MM.1S (cell line): Measurements from ENCODE around the gene DGKG.

Experiments
- DNase-seq: peaks from one replicate; pipeline ENCODE4 v3.0.0-alpha.2; 2015
- H2AFZ ChIP-seq: fragments of 300-600 bp; sonication (generic); 2 replicates; pipeline ENCODE4 v1.6.0; 2016; ENCODE audit warnings: antibody characterized with exemption, low read length
- H3F3A ChIP-seq: fragments of 300-600 bp; sonication (generic); 2 replicates; pipeline ENCODE4 v1.6.1; 2016; ENCODE audit warnings: mild to moderate bottlenecking, antibody characterized with exemption, low read length, moderate library complexity, mixed read lengths; ENCODE audit not compliant: insufficient read depth
- H3K27ac ChIP-seq: fragments of 300-600 bp; sonication (generic); 2 replicates; pipeline ENCODE4 v1.5.1; 2016; ENCODE audit warnings: mild to moderate bottlenecking, low read length
- H3K27me3 ChIP-seq: fragments of 300-600 bp; sonication (generic); replicated peaks from 2 replicates; pipeline ENCODE4 v1.6.0; 2016; ENCODE audit warnings: low read length; ENCODE audit not compliant: insufficient read depth
- H3K36me3 ChIP-seq: fragments of 300-600 bp; sonication (generic); replicated peaks from 2 replicates; pipeline ENCODE4 v1.6.1; 2016; ENCODE audit warnings: mild to moderate bottlenecking, low read length, mixed read lengths; ENCODE audit not compliant: insufficient read depth
- H3K4me1 ChIP-seq: fragments of 300-600 bp; sonication (generic); 2 replicates; pipeline ENCODE4 v1.6.1; 2016; ENCODE audit warnings: low read length, mixed read lengths
- H3K4me2 ChIP-seq: fragments of 300-600 bp; sonication (generic); 2 replicates; pipeline ENCODE4 v1.6.0; 2016; ENCODE audit warnings: low read depth, low read length
- H3K4me3 ChIP-seq: fragments of 300-600 bp; sonication (generic); 2 replicates; pipeline ENCODE4 v1.5.1; 2016; ENCODE audit warnings: low read length, mixed read lengths
- H3K79me2 ChIP-seq: fragments of 300-600 bp; sonication (generic); 2 replicates; pipeline ENCODE4 v1.6.1; 2016; ENCODE audit warnings: mixed run types, low read length, mixed read lengths
- H3K9ac ChIP-seq: fragments of 300-600 bp; sonication (generic); 2 replicates; pipeline ENCODE4 v1.6.1; 2016; ENCODE audit warnings: low read length, mixed read lengths
- H3K9me2 ChIP-seq: fragments of 300-600 bp; sonication (generic); replicated peaks from 2 replicates; pipeline ENCODE4 v1.6.1; 2016; ENCODE audit warnings: mild to moderate bottlenecking, low read length, mixed read lengths; ENCODE audit not compliant: insufficient read depth
- H3K9me3 ChIP-seq: fragments of 300-600 bp; sonication (generic); replicated peaks from 2 replicates; pipeline ENCODE4 v1.6.1; 2016; ENCODE audit warnings: mild to moderate bottlenecking, low read length, mixed read lengths; ENCODE audit not compliant: insufficient read depth
- H4K20me1 ChIP-seq: fragments of 300-600 bp; sonication (generic); 2 replicates; pipeline ENCODE4 v1.6.1; 2016; ENCODE audit warnings: mild to moderate bottlenecking, low read length, moderate library complexity, mixed read lengths; ENCODE audit not compliant: insufficient read depth
- EZH2 ChIP-seq: fragments of 300-600 bp; sonication (generic); optimal IDR thresholded peaks from 2 replicates; pipeline ENCODE3; 2017; ENCODE audit warnings: low read depth, mild to moderate bottlenecking, antibody characterized with exemption, low read length, mixed read lengths
- EZH2phosphoT487 ChIP-seq: fragments of 300-600 bp; sonication (generic); IDR thresholded peaks from 2 replicates; pipeline ENCODE4 v1.6.1; 2018; ENCODE audit warnings: antibody characterized with exemption, low read length
- TF ChIP-seq, protein P1 (sequence below): fragments of 300-600 bp; sonication (generic); IDR thresholded peaks from 2 replicates; pipeline ENCODE4 v1.5.1; 2016; ENCODE audit warnings: antibody characterized with exemption, low read length, mixed read lengths

Gene DGKG

GRCh38 chr3:186178412-186178811, 183.6 kb downstream of the DGKG start:
- Histone ChIP-seq H3K9me3 (no peaks in the 10 kb centered on the region), H3K9ac (no peak overlapping the region), H3K4me2 (no peak overlapping the region), H3K27ac (no peak overlapping the region), H4K20me1 (no peaks in the 10 kb centered on the region), H3F3A (no peaks in the 10 kb centered on the region), H3K27me3 (no peaks in the 10 kb centered on the region), H3K36me3 (no peaks in the 10 kb centered on the region), H3K9me2 (no peaks in the 10 kb centered on the region), H2AFZ (no peak overlapping the region), H3K4me1 (no peaks in the 10 kb centered on the region), H3K4me3 (no peak overlapping the region), H3K79me2 (no peaks in the 10 kb centered on the region)
- no peak for TF ChIP-seq EZH2phosphoT487
- TF ChIP-seq, protein P1, sequence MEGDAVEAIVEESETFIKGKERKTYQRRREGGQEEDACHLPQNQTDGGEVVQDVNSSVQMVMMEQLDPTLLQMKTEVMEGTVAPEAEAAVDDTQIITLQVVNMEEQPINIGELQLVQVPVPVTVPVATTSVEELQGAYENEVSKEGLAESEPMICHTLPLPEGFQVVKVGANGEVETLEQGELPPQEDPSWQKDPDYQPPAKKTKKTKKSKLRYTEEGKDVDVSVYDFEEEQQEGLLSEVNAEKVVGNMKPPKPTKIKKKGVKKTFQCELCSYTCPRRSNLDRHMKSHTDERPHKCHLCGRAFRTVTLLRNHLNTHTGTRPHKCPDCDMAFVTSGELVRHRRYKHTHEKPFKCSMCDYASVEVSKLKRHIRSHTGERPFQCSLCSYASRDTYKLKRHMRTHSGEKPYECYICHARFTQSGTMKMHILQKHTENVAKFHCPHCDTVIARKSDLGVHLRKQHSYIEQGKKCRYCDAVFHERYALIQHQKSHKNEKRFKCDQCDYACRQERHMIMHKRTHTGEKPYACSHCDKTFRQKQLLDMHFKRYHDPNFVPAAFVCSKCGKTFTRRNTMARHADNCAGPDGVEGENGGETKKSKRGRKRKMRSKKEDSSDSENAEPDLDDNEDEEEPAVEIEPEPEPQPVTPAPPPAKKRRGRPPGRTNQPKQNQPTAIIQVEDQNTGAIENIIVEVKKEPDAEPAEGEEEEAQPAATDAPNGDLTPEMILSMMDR = no peak
- no peak for TF ChIP-seq EZH2
- DNase-seq = no peak

DNA sequence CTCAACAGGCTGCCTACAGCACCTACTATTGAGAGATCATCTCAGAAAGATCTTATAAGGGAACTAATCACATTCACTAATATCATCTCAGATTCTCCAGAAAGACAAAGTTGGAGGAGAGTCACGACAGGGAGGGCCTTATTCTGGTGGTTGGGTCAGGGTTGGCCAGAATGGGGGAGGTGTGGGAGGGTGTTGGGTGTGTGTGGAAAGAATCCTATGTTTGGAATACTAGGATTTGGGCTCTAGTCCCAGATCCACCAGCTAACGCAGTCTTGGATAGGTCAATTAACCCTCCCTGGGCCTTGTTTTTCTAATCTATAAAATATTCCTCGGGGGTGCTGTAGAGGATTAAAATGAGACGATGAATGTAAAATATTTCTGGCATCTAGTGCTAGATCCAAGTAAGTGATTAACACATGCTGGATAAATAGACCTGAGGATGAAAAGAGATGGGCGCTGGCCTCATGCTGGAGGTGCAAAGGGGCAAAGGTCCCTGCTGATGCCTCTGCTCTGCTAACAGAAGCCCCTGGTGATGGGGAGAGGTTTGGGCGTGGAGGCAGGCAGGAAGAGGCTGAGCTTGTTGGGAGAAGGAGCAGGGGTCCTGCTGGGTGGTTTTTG, 185.6 kb downstream of the DGKG start:
- TF ChIP-seq EZH2phosphoT487 (no peak), EZH2 (no peak)
- TF ChIP-seq, protein P1 = no peak
- H4K20me1 ChIP-seq = no peaks in the 10 kb centered on the region

DNA sequence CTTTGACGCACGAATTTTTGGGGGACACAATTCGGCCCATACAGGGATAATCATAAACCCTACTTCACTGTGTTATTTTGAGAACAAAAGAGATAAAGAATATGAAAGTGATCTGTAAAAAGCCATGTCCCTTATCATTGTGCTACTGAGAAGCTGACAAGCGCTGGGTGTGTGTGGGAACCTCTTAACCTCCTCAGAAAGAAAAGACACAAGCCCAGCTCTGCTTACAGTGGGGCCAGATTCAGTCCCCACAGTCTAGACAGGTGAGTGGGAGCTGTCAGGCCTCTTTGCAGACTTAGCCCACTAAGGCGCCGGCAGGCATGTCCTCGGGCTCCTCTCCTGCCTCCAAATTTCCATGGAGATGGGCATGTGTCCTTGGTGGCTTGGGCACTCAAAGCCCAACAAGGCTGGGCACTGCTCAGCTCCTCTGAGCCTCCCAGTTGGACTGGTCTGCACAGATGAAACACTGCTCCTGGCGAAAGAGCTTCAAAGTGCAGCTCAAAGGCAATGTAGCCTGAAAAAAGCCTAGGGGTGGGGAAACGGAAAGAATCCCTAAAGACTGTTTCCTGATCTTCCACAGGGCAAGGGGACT, 188.7 kb downstream of the DGKG start:
- no peaks in the 10 kb centered on the region for H3K9me3 ChIP-seq
- H4K20me1 ChIP-seq = no peaks in the 10 kb centered on the region
- H3K4me3 ChIP-seq = no peak overlapping the region
- no peak overlapping the region for H3K4me2 ChIP-seq
- H3K36me3 ChIP-seq = no peaks in the 10 kb centered on the region
- peaks cover 9% of the 10 kb centered on the region for H3K4me1 ChIP-seq
- no peak overlapping the region for H3K9ac ChIP-seq
- no peak overlapping the region for H3K27ac ChIP-seq
- TF ChIP-seq, protein P1 = no peak
- no peak for TF ChIP-seq EZH2phosphoT487
- no peak for TF ChIP-seq EZH2
- no peaks in the 10 kb centered on the region for H3K27me3 ChIP-seq
- H3F3A ChIP-seq = no peaks in the 10 kb centered on the region
- H2AFZ ChIP-seq = no peak overlapping the region
- no peaks in the 10 kb centered on the region for H3K79me2 ChIP-seq
- no peak for DNase-seq
- H3K9me2 ChIP-seq = no peaks in the 10 kb centered on the region

More for the DNA sequence above, 185.6 kb downstream of the DGKG start:
- Histone ChIP-seq H3K27ac (no peak overlapping the region), H3F3A (no peaks in the 10 kb centered on the region), H3K4me1 (no peaks in the 10 kb centered on the region), H3K36me3 (no peaks in the 10 kb centered on the region), H2AFZ (no peak overlapping the region), H3K9me3 (no peaks in the 10 kb centered on the region), H3K9ac (no peak overlapping the region), H3K4me3 (no peak overlapping the region), H3K4me2 (no peak overlapping the region), H3K27me3 (no peaks in the 10 kb centered on the region), H3K9me2 (no peaks in the 10 kb centered on the region), H3K79me2 (no peaks in the 10 kb centered on the region)
- DNase-seq = no peak
